Omental fat pad (tissue), 4 donors: ENCODE results near the gene HSPG2. TPM values are rescaled to one million over a fixed set of nuclear protein-coding genes. Genes with fewer than 3 reads are reported as not detected.
"Not testable (repeated sequence)": the region's sequence is repeated elsewhere in the genome, so short reads cannot be mapped to it uniquely, and the experiment has no call there.

Source experiments
- ATAC-seq: fragments of 150-250 bp; one replicate; pipeline ENCODE4 v1.9.1; 2016; ENCODE audit warnings: mild to moderate bottlenecking, moderate library complexity; ENCODE audit not compliant: low FRiP score
- DNase-seq: peaks from one replicate; pipeline ENCODE4 v3.0.0-alpha.2; 2019; ENCODE audit warnings: low spot score
- CTCF ChIP-seq, 3 donors: fragments of 450-650 bp; IDR thresholded peaks; one replicate each; pipeline ENCODE4 v1.5.1; 2016 to 2017; ENCODE audit warnings: antibody characterized with exemption in 3 of 3, mild to moderate bottlenecking in 3 of 3, moderate library complexity in 2 of 3
- total RNA-seq, 4 donors: library from RNA; depleted of rRNA; stranded (reverse); fragments of >200 nt; gene quantifications; one replicate each; pipeline ENCODE4 v1.1.0, GENCODE V29; 2016

HSPG2 gene
- total RNA-seq, 4 donors from 2014 or later, result 66.0 to 496 (median 198) TPM

GRCh38 chr1:21827141-21827679 lies 109.9 kb downstream of the HSPG2 start:
- no peak for TF ChIP-seq CTCF (IDR thresholded peaks at IDR 0.05)
- ATAC-seq, result no peak
- no peak for DNase-seq

GRCh38 chr1:21826694-21827093 lies 110.4 kb downstream of the HSPG2 start:
- not testable (repeated sequence) for DNase-seq, ATAC-seq

- ATAC-seq, result no peak
- no peak for DNase-seq
- TF ChIP-seq CTCF (IDR thresholded peaks at IDR 0.05), result no peak
These were observed 111.7 kb downstream of the HSPG2 start for GRCh38 chr1:21825393-21825792.

- no peak for TF ChIP-seq CTCF (IDR thresholded peaks at IDR 0.05)
- no peak for ATAC-seq
- no peak for DNase-seq
These were observed 112.2 kb downstream of the HSPG2 start for GRCh38 chr1:21824926-21825325.

- ATAC-seq, result no peak
- no peak for TF ChIP-seq CTCF (IDR thresholded peaks at IDR 0.05)
- no peak for DNase-seq
These were observed 113.0 kb downstream of the HSPG2 start for GRCh38 chr1:21823980-21824702.

GRCh38 chr1:21823206-21823979 lies 113.7 kb downstream of the HSPG2 start:
- no peak for ATAC-seq
- DNase-seq, result no peak
- no peak for TF ChIP-seq CTCF (IDR thresholded peaks at IDR 0.05)

GRCh38 chr1:21822349-21822748 lies 114.8 kb downstream of the HSPG2 start:
- ATAC-seq (no peak), DNase-seq (no peak)
- TF ChIP-seq CTCF (IDR thresholded peaks at IDR 0.05), result no peak
